ENCODE results near the gene CDH3. TPM values are rescaled to one million over a fixed set of nuclear protein-coding genes. Genes with fewer than 3 reads are reported as not detected.

Gene CDH3
- total and polyA plus RNA-seq, 2 experiments from 2014 or later = 78.0 to 210 TPM

GRCh38 chr16:68644296-68644695 lies 814 bp upstream of the CDH3 start:
- peaks cover 23% of the 10 kb centered on the region for H3K27me3 Mint-ChIP-seq (ENCODE audit: insufficient read depth, low read depth, poor library complexity)
- peaks cover 44% of the 10 kb centered on the region for H3K4me1 Mint-ChIP-seq
- H2AFZ ChIP-seq = no peak overlapping the region
- H3K9me2 ChIP-seq (ENCODE audit: insufficient read depth) = no peaks in the 10 kb centered on the region
- ATAC-seq = peak; percentile 7
- peak overlapping the region; percentile 94 for H3K27ac ChIP-seq (ENCODE audit: low read depth)
- H3K79me2 ChIP-seq (replicated peaks; ENCODE audit: insufficient read depth) = peaks cover 33% of the 10 kb centered on the region
- peak; percentile 74 for DNase-seq (ENCODE audit: low spot score)
- peak overlapping the region; percentile 97 for H3K4me2 ChIP-seq
- TF ChIP-seq JUNB (IDR thresholded peaks at IDR 0.05; ENCODE audit: unreplicated experiment) (no peak), NANOG (IDR thresholded peaks at IDR 0.05; ENCODE audit: borderline replicate concordance) (no peak), STAT1 (IDR thresholded peaks at IDR 0.05; ENCODE audit: unreplicated experiment) (no peak), ETS1 (IDR thresholded peaks at IDR 0.05) (no peak), ZNF331 (CRISPR knock-in tag; IDR thresholded peaks at IDR 0.05; ENCODE audit: low read depth) (no peak), EZH2 (IDR thresholded peaks at IDR 0.05; ENCODE audit: low read depth, unreplicated experiment) (no peak), EZH2phosphoT487 (IDR thresholded peaks at IDR 0.05; ENCODE audit: unreplicated experiment) (no peak), CREB1 (CRISPR knock-in tag; IDR thresholded peaks at IDR 0.05; ENCODE audit: low read depth) (no peak), ZNF114 (CRISPR knock-in tag; IDR thresholded peaks at IDR 0.05) (no peak), POLR2AphosphoS5 (IDR thresholded peaks at IDR 0.05; ENCODE audit: low read depth) (no peak)
- TF ChIP-seq, protein P1, sequence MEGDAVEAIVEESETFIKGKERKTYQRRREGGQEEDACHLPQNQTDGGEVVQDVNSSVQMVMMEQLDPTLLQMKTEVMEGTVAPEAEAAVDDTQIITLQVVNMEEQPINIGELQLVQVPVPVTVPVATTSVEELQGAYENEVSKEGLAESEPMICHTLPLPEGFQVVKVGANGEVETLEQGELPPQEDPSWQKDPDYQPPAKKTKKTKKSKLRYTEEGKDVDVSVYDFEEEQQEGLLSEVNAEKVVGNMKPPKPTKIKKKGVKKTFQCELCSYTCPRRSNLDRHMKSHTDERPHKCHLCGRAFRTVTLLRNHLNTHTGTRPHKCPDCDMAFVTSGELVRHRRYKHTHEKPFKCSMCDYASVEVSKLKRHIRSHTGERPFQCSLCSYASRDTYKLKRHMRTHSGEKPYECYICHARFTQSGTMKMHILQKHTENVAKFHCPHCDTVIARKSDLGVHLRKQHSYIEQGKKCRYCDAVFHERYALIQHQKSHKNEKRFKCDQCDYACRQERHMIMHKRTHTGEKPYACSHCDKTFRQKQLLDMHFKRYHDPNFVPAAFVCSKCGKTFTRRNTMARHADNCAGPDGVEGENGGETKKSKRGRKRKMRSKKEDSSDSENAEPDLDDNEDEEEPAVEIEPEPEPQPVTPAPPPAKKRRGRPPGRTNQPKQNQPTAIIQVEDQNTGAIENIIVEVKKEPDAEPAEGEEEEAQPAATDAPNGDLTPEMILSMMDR (conservative IDR thresholded peaks at IDR 0.05; ENCODE audit: low read depth in 2 of 2) = no peak
- TF ChIP-seq, protein P2, sequence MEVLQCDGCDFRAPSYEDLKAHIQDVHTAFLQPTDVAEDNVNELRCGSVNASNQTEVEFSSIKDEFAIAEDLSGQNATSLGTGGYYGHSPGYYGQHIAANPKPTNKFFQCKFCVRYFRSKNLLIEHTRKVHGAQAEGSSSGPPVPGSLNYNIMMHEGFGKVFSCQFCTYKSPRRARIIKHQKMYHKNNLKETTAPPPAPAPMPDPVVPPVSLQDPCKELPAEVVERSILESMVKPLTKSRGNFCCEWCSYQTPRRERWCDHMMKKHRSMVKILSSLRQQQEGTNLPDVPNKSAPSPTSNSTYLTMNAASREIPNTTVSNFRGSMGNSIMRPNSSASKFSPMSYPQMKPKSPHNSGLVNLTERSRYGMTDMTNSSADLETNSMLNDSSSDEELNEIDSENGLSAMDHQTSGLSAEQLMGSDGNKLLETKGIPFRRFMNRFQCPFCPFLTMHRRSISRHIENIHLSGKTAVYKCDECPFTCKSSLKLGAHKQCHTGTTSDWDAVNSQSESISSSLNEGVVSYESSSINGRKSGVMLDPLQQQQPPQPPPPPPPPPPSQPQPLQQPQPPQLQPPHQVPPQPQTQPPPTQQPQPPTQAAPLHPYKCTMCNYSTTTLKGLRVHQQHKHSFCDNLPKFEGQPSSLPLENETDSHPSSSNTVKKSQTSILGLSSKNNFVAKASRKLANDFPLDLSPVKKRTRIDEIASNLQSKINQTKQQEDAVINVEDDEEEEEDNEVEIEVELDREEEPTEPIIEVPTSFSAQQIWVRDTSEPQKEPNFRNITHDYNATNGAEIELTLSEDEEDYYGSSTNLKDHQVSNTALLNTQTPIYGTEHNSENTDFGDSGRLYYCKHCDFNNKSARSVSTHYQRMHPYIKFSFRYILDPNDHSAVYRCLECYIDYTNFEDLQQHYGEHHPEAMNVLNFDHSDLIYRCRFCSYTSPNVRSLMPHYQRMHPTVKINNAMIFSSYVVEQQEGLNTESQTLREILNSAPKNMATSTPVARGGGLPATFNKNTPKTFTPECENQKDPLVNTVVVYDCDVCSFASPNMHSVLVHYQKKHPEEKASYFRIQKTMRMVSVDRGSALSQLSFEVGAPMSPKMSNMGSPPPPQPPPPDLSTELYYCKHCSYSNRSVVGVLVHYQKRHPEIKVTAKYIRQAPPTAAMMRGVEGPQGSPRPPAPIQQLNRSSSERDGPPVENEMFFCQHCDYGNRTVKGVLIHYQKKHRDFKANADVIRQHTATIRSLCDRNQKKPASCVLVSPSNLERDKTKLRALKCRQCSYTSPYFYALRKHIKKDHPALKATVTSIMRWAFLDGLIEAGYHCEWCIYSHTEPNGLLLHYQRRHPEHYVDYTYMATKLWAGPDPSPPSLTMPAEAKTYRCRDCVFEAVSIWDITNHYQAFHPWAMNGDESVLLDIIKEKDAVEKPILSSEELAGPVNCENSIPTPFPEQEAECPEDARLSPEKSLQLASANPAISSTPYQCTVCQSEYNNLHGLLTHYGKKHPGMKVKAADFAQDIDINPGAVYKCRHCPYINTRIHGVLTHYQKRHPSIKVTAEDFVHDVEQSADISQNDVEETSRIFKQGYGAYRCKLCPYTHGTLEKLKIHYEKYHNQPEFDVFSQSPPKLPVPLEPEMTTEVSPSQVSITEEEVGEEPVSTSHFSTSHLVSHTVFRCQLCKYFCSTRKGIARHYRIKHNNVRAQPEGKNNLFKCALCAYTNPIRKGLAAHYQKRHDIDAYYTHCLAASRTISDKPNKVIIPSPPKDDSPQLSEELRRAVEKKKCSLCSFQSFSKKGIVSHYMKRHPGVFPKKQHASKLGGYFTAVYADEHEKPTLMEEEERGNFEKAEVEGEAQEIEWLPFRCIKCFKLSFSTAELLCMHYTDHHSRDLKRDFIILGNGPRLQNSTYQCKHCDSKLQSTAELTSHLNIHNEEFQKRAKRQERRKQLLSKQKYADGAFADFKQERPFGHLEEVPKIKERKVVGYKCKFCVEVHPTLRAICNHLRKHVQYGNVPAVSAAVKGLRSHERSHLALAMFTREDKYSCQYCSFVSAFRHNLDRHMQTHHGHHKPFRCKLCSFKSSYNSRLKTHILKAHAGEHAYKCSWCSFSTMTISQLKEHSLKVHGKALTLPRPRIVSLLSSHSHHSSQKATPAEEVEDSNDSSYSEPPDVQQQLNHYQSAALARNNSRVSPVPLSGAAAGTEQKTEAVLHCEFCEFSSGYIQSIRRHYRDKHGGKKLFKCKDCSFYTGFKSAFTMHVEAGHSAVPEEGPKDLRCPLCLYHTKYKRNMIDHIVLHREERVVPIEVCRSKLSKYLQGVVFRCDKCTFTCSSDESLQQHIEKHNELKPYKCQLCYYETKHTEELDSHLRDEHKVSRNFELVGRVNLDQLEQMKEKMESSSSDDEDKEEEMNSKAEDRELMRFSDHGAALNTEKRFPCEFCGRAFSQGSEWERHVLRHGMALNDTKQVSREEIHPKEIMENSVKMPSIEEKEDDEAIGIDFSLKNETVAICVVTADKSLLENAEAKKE (CRISPR knock-in tag; IDR thresholded peaks at IDR 0.05) = no peak
- TF ChIP-seq, protein P3, sequence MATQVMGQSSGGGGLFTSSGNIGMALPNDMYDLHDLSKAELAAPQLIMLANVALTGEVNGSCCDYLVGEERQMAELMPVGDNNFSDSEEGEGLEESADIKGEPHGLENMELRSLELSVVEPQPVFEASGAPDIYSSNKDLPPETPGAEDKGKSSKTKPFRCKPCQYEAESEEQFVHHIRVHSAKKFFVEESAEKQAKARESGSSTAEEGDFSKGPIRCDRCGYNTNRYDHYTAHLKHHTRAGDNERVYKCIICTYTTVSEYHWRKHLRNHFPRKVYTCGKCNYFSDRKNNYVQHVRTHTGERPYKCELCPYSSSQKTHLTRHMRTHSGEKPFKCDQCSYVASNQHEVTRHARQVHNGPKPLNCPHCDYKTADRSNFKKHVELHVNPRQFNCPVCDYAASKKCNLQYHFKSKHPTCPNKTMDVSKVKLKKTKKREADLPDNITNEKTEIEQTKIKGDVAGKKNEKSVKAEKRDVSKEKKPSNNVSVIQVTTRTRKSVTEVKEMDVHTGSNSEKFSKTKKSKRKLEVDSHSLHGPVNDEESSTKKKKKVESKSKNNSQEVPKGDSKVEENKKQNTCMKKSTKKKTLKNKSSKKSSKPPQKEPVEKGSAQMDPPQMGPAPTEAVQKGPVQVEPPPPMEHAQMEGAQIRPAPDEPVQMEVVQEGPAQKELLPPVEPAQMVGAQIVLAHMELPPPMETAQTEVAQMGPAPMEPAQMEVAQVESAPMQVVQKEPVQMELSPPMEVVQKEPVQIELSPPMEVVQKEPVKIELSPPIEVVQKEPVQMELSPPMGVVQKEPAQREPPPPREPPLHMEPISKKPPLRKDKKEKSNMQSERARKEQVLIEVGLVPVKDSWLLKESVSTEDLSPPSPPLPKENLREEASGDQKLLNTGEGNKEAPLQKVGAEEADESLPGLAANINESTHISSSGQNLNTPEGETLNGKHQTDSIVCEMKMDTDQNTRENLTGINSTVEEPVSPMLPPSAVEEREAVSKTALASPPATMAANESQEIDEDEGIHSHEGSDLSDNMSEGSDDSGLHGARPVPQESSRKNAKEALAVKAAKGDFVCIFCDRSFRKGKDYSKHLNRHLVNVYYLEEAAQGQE (IDR thresholded peaks at IDR 0.05; ENCODE audit: unreplicated experiment) = no peak
- H3K27me3 ChIP-seq (ENCODE audit: insufficient read depth) = peaks cover 15% of the 10 kb centered on the region
- peak overlapping the region; percentile 98 for H3K4me3 ChIP-seq
- H3F3A ChIP-seq (replicated peaks; ENCODE audit: low read depth) = peaks cover 12% of the 10 kb centered on the region
- H3K27ac Mint-ChIP-seq = no peak overlapping the region
- peaks cover 4% of the 10 kb centered on the region; the same call in 1 of the 2 replicates for H3K36me3 ChIP-seq (ENCODE audit: insufficient read depth)
- peaks cover 37% of the 10 kb centered on the region for H3K4me1 ChIP-seq (ENCODE audit: insufficient read depth)
- H3K9me3 Mint-ChIP-seq = peaks cover 2% of the 10 kb centered on the region; the same call in 2 of the 3 replicates
- H3K4me3 Mint-ChIP-seq = peak overlapping the region; percentile 88
- peaks cover 26% of the 10 kb centered on the region for H4K20me1 ChIP-seq (replicated peaks; ENCODE audit: insufficient read depth)
- H3K36me3 Mint-ChIP-seq (ENCODE audit: low read depth) = peaks cover 13% of the 10 kb centered on the region

All from GM23338 (cell line).